NCI-H460 (cell line): Measurements from ENCODE around the gene TULP1. TPM values are rescaled to one million over a fixed set of nuclear protein-coding genes. Genes with fewer than 3 reads are reported as not detected.

ENCODE experiments used
- DNase-seq: peaks from one replicate; pipeline ENCODE4 v3.0.0-alpha.2; 2016; ENCODE audit warnings: low read depth; ENCODE audit errors: extremely low read depth
- total RNA-seq: library from RNA; depleted of rRNA; stranded (reverse); fragments of >200 nt; shearing (Covaris generic); gene quantifications from 2 replicates; pipeline ENCODE4 v1.2.3, GENCODE V29; 2014

Gene TULP1
- total RNA-seq, 1 experiment from 2014 or later = not detected

DNA sequence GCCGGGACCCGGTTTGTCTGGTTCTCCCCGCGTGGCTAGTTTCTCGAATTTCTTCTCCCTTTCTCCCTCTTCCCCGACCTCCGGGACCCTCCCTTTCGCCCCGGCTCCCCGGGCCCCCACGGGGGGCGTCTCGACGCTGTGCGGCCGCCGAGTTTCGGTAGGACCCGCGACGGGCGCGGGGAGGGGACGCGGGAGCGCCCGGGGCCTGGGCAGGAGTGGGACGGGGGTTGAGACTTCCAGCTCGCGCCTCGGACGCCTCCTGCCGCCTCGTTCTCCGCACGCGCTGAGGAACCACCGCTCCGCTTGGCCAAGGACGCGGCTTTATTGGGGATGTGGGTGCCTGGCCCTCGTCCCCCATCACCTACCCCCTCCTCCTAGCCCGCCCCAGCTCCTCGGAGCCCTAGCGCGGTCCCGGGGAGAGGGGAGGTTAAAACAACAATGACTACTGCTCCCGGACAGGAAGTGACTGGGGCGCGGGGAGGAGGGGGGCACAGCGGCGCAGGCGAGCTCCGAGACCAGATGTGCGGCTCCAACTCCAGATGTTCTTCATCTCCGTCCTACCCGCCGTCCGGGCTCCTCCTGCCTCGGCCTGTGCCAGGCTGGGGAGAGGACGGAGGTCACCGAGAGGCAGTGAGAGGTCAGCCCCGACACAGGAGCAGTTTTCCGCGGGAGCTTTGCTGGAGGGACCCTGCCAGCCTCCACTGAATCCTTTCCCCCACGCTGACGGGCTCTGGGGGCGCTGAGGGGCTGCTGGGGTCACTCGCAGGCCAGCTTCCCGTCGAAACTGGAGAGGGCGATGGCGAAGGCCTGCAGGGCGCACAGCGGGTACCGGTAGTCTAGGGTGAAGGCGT is 14.9 kb downstream of the TULP1 start:
- no peak for DNase-seq

DNA sequence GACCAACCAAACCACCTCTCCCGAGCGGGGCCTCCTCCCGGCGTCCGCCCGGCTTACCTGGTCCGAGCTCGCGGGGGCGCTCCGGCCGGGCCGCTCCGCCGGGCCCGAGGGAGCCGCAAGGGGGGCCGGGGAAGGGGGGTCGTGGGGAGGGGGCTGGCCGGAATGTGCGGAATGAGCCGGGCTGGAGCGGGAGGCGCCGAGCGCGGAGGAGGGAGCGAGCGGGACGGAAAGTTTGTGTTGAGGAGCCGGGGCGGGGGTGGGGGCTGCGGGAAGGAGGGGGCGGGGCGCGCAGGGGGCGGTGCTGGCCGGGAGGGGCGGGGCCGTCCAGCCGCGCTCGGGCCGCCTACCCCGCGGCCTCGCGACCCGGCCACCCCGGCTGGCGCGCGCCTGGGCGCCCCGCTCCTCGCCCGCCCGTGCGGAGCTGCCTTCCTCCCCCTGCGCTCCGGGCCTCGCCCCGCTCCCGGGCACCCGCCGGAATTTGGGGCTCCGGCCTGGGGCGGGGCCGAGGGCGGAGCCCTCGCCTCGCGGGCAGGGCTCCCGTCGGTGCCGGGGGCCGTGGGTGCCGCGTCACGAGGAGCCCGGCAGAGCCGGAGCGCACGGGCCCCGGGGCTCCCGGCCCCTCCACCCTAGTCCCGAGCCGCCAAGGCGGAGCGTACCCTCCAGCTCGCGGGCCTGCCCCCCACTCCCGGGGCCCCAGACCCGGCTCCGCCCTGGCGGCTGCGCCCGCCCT is 15.7 kb downstream of the TULP1 start, which contains the start of gene TEAD3:
Gene TEAD3, minus strand, starts transcription at position 239 of the 730 bp plus-strand sequence.
- peak; percentile 11 for DNase-seq

DNA sequence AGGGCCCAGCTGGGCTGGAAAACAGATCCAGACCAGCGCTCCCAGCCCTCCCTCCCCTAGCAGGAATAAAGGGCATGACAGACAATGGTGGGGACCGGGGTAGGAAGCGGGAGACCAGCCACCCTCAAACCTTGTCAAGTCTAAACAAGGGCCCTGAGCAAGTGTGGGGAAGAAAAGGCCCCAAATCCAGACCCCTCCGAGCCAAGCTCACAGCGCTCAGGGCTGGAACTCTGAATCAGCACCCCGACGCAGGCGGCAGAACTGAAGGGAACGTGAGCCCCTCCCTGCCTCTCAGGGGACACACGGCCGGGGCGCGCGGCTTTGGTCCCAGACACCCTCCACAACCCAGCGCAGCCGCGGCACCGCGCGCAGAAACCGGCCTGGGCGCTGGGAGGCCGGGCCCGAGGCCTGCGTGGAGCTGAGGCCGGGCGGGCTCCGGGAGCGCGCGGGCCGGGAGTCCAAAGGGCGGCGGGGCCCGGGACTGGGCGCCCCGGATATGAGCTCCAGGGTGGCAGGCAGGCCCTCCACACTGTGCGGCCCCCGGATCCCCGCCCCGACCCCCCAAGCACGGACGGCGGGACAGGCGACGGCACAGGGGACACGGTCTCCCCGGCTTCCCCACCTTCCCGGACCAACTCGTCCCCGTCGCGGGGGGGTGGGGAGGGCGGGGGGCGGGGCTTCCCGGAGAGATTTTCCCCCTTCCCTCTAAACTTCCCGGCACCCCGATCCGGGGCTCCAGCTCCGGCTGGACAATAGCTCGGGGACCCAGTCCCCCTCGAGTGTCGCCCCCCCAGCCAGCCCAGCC is 16.5 kb downstream of the TULP1 start:
- DNase-seq = no peak

DNA sequence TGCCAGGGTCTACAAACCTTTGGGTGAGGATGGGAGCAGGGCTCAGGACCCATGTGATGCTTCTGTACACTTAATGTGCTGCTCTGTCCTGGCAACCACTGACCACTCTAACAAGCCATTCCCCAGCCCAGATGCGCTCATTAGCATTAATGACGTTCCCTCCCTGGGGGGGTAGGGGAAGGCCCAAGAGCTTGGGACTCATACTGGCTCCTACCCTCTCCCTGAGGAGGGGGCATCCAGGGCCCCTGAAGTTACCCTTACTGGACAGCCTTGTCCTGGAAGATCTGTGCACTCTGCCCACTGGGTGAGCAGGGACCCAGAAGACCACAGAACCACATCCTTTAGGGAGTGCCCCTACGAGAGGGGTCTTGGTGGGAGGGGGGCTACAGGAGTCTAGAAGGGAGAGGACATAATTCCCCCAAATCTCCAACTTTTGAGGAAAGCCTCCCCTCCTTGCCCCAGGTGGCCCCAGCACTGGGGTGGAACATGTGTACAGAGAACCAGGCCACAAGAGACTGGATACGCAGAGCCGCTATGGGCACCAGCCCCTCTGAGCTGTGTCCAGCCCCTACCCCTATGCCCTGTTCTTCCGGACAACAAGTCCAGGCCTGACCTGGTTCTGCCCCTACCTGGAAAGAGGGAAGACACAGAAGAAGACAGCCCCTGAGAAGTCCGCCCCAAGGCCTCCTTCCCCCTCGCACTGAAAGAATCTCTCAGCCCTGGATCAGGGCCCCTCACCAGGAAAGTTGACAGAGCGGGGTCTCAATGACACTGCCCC is 17.2 kb downstream of the TULP1 start:
- DNase-seq = no peak

DNA sequence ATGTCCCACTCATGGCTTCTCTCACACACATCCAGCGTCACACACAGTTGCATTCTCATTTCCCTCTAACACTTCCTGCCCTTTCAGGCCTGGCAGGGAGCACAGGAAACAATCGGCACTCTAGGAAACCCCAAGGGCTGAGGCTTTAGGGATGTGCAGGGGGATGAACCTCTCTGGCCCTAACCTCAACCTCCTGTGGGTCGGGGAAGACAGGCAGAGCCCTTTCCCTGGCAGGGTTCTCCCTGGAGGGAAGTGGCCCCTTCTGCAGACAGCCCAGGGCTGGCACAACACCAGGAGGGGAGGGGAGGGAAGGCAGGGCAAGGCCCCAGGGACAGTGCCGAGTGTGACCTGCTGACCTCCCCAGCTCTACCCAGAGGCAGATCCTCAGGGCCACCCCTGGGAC is 18.5 kb downstream of the TULP1 start:
- DNase-seq = no peak

DNA sequence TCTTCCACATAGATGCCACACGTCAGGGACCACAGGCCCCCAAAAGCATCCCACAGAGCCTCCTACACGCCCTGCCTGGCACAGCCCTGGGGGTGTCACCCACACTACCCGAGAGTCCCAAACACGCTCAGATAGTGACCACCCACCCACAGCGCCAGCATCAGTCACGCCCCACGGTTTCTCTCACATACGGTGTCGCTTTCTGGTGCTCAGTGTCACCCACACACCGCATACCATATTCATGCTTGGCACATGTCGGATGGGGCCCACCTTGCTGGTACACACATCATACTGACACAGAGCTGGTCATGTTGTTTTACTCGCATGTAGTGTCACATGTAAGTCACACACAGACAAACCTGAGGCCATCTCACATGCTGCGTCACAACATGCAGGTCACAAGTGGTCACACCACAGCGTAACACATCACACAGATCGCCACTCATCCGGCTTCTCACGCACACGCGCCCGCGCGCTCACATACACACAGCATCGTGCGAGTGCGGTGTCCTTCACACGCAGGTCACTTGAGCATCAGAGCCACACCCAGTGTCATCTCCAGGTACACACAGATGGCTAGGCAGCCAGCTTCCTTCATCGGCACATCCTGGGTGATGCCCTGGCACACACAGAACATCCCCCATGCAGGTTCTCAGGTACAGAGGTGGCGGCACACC is 19.3 kb downstream of the TULP1 start:
- no peak for DNase-seq

DNA sequence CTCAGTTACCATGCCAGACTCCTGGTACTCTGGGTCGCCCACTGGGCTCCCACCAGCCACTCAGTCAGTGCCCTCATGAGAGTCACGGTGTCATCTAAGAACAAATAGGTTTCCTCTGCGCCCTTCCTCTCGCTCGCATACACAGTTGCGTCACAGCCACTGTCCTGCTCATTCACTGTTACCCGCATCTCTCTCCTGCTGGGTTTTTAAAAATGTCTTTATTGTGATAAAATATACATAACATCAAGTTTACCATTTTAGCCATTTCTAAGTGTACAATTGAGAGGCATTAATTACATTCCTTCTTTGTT is 19.8 kb downstream of the TULP1 start:
- DNase-seq = no peak

DNA sequence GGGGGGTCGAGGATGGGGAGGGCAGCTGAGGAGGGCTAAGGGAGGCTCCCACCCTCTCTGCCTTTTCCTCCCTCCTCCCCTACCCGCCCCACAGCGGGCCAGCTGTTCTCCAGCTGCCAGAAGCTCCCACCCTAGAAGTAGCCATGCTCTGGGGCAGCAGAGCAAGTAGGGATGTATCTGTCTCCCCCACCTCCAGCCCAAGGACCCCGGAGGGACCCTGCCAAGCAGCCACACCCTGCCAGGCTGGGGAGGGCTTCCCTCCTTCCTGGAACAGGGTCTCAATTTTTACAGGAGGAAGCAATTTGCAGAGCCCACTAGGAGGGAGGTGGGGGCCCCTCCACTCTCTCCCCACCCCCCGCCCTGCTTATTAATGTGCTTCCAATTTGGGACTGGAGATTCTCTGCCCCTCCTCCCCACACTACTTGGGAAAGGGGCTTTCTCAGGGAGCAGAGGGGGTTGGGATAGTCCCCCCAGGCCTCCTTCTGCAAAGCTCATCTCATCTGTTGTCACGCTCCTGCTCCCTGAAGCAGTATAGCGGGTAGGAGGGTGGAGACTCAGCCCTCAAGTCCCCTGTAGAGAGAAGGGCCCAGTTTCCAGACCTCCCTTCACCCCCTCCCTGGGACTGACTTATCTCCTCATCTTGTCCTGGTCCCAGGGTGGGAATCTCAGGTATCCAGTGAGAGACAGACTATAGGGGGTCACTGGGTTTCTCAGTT is 20.3 kb downstream of the TULP1 start:
- no peak for DNase-seq

DNA sequence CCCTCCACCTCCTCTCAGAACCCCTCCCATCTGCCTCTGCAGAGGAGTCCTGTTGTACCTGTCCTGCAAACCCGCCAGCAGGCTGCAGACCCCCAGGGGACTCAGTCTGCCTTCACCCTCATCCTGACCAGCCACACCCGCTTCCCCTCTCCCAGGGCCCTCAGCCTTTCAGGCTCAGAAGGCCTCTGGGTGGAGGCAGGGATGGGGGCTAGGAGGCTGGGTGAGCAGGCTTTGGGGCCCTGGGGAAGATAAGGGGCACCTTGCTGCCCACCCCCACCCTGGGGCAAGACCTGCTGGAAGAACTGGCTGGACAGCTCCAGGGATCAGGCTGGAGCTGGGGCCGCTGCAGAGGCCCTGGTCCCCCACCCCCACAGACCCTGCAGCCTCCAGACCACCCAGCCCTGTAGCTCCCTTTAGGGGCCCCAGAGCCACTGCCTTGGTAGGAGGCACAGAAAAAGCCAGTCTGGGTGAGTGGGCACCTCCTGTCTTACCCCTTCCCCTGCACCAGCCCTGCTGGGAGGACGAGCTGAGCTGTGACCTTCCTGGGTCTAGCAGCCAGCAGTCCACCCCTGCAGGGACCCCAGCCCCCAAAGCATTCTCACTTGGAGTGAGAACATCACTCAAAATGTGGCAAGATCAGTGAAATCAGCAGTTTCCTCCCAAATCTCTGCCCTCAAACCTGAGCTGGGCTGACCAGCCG is 21.0 kb downstream of the TULP1 start:
- no peak for DNase-seq

DNA sequence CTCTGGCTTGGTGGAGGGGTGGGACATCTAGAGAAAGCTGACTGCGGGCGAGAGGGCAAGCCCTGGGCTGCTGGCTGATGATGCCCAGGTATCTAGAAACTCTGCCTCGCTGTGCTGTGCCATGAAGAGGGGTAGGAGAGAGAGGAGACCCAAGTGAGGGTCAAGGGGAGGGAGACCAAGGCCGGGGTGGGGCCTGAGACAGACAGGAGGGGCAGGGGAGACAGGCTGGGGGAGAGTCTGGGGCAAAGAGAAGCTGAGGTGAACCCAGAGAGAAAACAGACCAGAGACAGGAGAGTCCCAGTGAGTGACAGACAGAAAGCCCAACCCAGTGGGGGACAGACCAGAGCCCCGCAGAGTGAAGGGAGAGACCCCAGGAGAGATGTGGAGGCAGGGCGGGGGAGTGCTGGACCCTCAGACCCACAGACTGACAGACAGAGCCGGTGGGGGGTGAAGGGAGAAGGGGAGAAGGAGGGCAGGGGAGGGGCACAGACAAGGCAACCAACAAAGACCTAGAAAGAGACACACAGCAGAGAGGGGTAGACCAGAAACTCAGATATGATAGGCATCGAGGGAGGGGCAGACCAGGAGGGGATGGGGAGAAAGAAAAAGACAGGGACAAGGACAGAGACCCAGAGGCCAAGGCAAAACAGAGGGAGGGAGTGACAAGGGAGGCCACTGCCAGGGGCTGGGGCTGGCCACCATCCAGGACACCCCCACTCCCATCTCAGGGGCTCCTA is 21.7 kb downstream of the TULP1 start:
- DNase-seq = no peak

DNA sequence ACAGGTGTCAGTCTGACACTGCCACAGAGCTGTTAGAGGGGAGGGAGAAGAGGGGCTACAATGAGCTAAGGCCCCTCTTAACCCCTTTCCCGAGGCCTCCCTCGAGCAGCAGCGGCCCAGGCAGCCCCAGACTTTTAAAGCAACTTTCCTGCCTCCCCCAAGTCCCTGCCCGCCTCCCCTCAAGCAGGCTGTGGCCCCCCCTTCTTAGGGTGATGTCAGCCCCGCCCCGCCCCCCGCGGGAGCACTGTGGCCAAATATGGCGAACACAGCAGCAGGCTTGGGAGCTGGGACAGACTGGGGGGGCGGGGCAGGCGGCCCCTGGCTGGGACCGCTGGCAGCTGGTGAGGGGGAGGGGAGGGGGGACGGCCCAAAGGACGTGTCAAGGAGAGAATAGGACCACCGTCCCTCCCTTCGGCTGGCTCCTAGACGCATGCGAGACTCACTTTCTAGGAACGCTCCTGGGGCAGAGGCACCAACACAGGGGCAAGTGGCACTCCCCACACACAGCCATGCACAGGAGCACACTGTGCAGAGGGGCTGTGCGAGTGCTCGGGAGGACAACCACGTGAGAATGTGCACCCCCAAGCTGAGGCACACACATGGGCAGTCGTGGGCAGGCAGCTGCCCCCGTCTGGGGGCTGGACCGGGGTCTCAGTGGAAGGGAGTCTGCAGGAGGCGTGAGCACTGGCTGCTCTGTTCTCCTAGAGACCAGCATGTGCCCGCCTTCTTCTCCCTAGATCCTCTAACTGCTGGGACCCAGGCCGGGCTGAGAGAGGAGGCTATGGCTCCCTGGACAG is 22.5 kb downstream of the TULP1 start:
- DNase-seq = no peak

DNA sequence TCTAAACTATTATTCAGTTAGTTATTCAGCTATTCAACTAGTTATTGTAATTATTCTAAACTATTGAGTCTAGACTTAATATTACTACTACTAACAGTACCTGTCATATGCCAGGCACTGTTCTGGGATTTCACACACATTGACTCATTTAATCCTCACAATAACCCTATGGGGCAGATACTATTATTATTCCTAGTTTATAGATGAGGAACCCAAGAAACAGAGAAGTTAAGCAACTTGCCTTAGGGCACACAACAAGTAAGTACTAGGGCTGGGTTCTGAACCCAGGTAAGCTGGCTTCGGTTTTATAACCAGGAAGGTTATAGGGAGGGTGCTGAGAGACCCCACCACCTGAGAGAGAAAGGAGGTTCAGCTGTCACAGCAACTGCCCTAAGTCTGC is 23.6 kb downstream of the TULP1 start:
- DNase-seq = no peak

DNA sequence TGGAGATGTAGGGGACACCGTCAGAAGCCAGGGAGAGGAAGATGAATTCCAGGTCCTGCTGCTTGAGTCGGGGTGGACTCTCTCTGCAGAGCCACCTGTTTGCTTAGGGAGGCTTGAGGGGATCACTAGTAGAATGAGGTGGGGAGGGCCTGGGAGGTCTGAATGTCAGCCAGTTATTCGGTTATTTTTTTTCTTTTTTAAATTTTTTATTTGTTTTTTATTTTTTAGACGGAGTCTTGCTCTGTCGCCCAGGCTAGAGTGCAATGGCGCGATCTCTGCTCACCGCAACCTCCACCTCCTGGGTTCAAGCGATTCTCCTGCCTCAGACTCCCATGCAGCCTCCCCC is 24.2 kb downstream of the TULP1 start:
- no peak for DNase-seq

DNA sequence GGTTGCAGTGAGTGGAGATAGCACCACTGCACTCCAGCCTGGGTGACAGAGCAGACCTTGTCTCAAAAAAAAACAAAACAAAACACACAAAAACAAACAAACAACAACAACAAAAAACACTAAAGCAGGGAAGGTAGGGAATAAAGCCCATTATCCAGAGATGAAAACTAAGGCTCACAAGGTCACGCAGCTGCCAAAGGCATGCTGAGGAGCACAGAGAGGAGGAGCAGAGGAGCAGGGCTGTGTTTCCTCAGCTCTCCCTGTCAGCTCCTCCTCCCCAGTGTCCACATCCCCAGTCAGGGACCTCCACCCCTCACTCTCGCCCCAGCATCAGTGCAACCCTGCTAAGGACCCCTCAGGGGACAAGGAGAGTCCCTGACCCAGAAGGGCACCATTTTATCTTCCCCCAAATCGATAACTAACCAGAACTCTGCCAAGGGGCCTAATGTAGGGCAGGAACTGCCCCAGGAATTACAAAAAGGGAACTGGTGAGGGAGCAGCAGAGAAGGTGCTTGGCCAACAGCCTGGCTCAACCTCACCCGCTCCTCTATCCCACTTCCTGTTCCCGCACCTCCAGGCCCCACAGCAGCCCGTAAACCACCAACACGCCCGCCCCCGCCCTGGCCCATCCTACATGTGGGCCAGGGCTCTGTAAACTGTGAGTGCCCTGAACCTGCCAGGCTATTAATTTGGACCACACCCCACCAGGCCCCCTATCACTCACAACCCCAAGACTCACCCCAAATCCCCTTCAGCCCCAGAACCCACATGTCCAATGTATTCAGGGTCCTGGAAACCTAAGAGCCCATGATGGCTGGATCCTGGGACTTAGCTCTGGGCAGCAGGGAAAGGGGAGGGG is 24.8 kb downstream of the TULP1 start:
- no peak for DNase-seq

DNA sequence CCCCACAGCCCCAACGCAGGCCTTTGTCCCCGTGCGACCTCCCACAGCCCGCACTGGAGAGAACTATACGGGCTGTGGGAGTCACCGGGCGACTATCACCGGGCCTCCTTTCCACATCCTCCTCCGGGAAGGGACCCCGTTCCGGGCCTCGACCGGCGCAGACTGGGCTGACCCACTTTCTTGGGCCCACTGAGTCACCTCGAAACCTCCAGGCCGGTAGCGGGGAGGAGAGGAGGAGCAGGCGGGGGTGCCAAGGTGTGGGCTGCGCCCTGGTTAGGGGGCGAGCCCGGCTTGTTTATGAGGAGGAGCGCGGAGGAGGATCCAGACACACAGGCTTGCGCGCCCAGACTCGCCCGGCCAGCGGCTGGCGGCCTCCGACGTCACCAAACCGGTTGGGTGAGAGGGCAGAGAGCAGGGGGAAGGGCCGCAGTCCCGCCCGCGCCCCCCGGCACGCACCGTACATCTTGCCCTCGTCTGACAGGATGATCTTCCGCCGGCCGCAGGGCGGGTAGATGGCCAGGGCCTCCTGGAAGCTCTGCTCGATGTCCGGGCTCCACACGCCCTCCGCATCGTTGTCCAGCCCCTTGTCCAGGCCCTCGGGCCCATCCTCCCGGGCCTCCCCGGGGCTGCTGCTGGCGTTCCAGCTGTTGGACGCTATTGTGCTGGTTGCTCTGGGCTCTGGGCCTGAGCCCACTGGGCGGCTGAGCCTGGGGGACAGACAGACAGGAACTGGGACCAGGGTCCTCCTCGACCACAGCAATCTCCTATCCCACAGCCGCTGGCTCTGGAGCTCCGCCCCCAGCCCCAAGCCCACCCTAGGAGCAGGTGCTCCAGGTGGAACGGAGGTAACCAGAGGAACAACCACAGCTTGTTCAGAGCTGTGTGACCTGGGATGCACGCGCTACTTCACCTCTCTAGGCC is 26.4 kb downstream of the TULP1 start:
- DNase-seq = no peak
